Ramos (cell line): ENCODE results near the gene SRPRB.

Experiments
- in situ Hi-C: fragments of 300-500 bp; cut with MboI; formaldehyde crosslinking; loops from one replicate; pipeline ENCODE4 v1.14.3; 2022; ENCODE audit warnings: low sequenced_read_pairs; ENCODE audit not compliant: unreplicated experiment

The SRPRB gene

DNA sequence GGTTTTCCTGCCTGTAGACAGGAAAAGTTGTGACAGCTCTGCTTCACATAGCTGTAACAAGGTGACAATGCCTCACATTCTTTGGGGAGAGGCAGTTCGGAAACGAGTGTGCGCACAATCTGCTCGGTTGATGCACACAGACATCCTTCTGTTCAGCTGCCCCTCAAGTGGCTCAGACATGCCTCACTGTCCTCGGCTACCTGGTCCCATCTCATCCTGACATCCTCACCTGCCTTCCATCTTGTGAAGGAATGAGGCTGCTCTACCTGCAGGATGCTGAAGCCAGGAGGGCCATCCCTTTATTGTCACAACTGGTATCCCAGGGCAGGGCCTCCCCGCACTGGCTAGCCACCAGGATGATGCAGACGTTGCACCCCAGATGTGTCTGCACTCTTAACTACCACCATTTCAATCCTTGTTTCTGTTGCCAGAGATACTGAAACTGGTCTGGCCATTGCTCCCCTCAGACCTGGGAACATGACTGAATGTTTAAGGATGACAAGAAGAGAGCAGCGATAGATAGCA lies 19.4 kb downstream of the SRPRB start:
- in situ Hi-C loops: loop anchor here (25.0 kb wide), 1 partner anchor 388 kb away; no protein-coding TSS in a partner anchor

- in situ Hi-C loops: no loop called here
Observed at GRCh38 chr3:133825969-133826727, 20.5 kb downstream of the SRPRB start.

GRCh38 chr3:133827136-133827535 lies 21.5 kb downstream of the SRPRB start:
- in situ Hi-C loops: no loop called here

GRCh38 chr3:133827684-133828083 lies 22.1 kb downstream of the SRPRB start:
- in situ Hi-C loops: no loop called here

- in situ Hi-C loops: no loop called here
Observed at GRCh38 chr3:133828576-133829309, 23.1 kb downstream of the SRPRB start.

- in situ Hi-C loops: no loop called here
Observed at GRCh38 chr3:133829310-133829707, 23.7 kb downstream of the SRPRB start.

- in situ Hi-C loops: no loop called here
Observed at GRCh38 chr3:133830071-133830470, 24.5 kb downstream of the SRPRB start.

GRCh38 chr3:133831966-133832801 lies 26.6 kb downstream of the SRPRB start:
- in situ Hi-C loops: no loop called here

DNA sequence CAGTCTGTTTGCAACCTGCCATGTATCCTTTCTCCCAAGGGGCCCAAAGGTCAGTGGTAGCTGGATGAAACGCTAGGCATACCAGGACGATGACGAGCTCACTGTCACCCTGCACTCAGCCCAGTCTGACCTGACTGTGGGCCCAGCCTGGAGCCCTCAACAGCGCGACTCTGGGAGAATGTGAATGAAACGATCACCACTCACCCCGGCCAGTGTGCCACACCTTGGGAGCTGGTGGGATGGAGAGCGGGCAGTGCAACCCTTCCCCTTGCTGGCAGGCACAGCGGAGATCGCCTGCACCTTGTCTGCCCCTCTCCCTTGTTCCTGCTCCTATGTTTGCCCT lies 27.2 kb downstream of the SRPRB start:
- in situ Hi-C loops: no loop called here

DNA sequence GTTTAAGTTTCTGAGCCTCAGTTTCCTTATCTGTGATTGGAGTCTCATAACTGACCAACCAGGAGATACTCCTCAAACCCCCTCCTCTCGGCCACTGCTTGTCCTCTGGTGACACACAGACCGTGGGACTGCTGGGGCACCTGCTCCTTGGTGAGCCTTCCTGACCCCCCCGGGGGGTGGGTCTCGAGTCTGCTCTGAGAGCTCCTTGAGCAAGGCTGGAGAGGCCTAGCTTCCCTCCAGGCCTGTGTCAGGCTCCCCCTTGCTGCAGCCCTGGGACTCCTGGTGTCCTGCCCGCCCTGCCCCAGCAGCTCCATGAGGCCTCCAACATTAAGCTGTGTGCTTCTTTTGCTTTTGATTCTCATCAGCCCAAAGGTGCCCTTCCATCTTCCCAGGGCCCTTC lies 27.7 kb downstream of the SRPRB start:
- in situ Hi-C loops: no loop called here

DNA sequence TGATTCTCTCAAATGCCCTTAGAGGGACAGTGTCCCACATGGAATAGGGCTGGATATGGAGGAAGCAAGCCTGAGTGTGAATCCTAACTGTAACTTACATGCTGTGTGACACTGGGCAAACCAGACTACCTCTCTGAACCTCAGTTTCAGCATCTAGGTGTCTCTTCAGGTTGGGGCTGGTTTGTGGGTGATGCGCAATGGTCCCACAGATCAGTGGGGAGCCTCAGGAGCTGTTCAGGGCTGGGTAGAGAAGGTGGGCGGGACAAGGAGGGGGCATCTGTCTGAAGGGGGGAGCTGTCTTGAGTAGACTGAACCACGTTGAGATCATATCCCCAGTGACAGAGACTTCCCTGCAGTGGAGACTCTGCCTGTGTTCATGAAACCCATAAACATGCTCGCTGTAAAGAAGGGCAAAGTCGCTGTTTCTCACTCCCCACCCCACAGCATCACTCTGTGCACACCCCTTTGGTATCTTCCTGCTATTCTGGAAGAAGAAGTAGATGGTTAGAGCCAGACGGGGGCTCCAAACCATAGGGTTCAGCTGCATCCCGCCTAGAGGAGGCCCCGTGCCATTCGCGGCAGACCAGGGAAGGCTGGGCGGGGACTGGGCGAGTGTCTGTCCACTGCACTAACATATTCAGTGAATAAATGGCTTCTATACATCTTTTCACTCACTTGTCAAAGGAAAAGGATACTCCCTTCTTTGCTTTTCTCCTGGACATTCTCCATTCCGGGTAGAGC lies 28.4 kb downstream of the SRPRB start:
- in situ Hi-C loops: no loop called here

DNA sequence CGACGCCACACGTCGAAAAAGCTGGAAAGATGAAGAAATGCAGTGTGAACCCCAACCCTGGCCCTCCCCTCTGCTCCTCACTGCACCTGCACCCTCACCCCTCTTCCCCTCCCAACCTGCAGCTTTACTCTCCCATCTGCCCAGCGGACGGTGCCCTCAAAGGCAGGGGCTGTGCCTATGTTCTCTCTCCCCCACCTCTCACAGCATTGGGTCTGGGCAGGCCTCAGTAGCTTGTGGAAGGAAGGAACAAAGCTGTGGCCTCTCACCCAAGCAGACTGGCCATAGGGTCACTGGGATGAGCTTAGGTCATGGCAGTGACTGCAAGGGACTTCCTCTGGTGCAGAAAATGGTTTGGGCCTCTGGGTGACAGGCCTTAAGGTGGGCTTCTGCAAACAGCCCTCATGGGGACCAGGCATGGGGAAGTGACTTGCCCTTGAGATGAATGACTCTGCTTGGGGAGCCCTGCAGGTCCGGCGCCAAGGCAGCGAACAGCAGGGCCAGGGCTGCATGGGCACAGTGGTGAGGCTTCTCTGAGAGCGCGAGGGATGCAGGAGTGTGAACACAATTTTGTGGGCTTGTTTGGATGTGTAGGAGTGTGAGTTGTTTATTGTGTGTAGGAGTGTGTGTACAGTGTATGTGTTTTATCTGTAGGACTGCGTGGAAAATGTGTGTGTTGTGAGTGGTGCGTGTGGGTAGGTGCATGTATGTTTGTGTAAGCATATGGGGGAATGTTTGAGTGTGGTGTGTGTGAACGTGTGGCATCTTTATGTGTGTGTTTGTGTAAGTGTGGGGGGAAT lies 29.2 kb downstream of the SRPRB start:
- in situ Hi-C loops: no loop called here

- in situ Hi-C loops: no loop called here
Observed at GRCh38 chr3:133835418-133835743, 29.8 kb downstream of the SRPRB start.

DNA sequence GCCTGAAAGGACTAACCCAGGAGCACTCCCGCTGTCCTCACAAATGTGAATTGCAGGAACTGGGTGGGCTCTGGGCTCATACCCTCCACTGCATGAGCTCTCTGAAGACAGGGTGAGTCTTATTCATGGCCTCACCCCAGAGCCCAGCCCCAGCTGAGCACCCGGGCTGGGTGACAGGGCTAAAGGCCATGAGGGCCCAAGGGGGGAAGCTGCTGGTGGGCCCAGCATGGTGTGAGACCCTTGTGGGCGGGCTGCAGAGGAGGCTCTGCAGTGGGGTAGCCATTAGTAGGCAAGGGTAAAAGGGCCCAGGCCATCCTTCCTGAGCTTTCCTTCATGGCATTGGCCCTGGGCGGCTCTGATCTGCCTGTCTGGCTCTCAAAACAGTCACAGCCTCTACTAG lies 30.3 kb downstream of the SRPRB start:
- in situ Hi-C loops: no loop called here

GRCh38 chr3:133836497-133837158 lies 31.0 kb downstream of the SRPRB start:
- in situ Hi-C loops: no loop called here

DNA sequence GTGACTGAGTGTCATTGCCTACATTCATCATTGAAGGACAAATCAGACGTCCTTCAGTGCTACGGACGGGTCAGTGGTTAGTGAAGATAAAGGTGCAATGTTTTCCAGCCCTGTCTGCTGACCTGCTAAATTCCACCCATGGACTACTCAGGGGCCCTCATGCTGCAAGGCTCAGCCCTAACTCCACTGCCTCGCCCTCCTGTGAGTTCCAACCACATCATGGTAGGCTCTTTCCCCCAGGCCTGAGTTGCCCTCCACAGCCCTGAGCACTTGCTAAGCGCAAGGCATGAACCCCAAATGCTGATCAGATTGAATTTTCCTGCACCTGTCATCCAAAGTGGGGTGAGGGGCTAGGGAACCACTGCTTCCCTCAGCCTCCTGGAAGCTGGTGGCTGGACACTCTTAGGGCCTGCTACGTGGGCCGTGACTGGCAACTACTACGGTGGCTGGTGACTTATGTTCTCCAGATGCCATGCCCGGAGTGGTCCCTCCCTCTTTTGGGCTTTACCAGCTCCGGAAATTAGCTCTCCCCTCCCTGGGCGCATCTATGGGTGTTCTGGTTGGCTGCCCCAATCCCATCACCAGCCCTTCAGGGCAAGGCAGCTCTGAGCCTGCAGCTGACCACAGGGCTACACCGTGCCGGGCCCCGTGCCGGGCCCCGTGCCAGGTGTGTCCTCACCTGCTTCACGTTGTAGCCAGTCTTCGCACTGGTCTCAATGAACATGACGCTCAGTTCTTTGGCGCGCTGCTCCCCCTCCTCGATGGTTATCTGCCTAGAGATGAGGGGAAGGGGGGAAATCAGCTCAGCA lies 32.1 kb downstream of the SRPRB start:
- in situ Hi-C loops: no loop called here

DNA sequence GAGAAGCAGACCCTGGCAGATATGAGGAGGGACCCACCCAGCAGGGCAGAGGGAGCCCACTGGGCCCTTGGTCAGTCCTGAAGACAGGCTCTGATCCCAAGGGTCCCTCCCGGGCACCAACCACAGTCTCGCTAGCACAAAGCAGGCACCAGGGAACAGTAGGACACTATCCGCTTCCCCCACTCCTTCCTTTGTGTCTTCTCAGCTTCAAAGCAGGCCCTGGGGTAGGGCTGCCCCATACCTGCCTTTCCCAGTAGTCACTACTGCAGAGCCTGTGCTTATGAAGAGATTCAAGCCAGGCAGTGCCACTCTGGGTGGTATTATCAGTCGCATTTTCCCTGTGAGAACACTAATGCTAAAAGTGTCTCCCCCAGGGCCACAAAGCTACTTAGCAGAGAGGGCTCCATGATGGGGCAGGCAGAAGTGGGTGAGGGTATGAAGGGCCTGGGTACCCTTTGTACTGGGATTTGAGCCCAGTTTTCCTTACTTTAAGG lies 32.7 kb downstream of the SRPRB start:
- in situ Hi-C loops: no loop called here
